ENCODE measurements around the gene TUBB6.

TUBB6 gene

GRCh38 chr18:12314591-12315305 is 6.7 kb downstream of the TUBB6 start:
- no peak for DNase-seq (ENCODE audit: low spot score)
- H3K4me1 Mint-ChIP-seq (ENCODE audit: low read depth): peaks cover 2% of the 10 kb centered on the region
- H3K27ac Mint-ChIP-seq: no peak overlapping the region
- H3K36me3 Mint-ChIP-seq (ENCODE audit: low read depth): peaks cover 27% of the 10 kb centered on the region
- H3K27me3 Mint-ChIP-seq (ENCODE audit: low read depth): peaks cover 3% of the 10 kb centered on the region
- H3K9me3 Mint-ChIP-seq: peaks cover 17% of the 10 kb centered on the region
- no peak overlapping the region for H3K4me3 Mint-ChIP-seq

GRCh38 chr18:12315490-12315889 is 7.4 kb downstream of the TUBB6 start:
- H3K36me3 Mint-ChIP-seq (ENCODE audit: low read depth): peaks cover 25% of the 10 kb centered on the region
- H3K4me1 Mint-ChIP-seq (ENCODE audit: low read depth): no peaks in the 10 kb centered on the region
- peaks cover 2% of the 10 kb centered on the region for H3K27me3 Mint-ChIP-seq (ENCODE audit: low read depth)
- no peak for DNase-seq (ENCODE audit: low spot score)
- no peak overlapping the region for H3K4me3 Mint-ChIP-seq
- H3K9me3 Mint-ChIP-seq: peaks cover 16% of the 10 kb centered on the region
- H3K27ac Mint-ChIP-seq: no peak overlapping the region

DNA sequence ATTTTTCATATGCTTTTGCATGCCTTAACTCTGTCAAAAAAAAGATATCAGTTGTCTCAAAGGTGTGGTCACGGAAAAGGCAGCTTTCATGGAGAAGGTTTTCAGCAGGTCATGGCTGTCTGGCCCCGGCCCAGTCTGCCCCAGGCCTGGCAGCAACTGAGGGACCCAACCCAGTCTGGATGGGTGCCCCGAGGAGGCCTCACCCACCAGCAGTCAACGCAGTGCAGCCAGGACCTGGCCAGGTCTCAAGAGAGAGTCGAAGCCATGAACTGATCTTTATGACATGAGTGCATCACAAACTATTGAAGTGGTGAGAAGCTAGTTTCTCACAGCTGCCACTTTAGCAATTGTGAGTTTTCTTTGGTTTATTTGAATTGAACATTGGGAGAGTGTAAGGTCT is 7.9 kb downstream of the TUBB6 start:
- H3K9me3 Mint-ChIP-seq: peaks cover 14% of the 10 kb centered on the region
- H3K4me3 Mint-ChIP-seq: no peak overlapping the region

DNA sequence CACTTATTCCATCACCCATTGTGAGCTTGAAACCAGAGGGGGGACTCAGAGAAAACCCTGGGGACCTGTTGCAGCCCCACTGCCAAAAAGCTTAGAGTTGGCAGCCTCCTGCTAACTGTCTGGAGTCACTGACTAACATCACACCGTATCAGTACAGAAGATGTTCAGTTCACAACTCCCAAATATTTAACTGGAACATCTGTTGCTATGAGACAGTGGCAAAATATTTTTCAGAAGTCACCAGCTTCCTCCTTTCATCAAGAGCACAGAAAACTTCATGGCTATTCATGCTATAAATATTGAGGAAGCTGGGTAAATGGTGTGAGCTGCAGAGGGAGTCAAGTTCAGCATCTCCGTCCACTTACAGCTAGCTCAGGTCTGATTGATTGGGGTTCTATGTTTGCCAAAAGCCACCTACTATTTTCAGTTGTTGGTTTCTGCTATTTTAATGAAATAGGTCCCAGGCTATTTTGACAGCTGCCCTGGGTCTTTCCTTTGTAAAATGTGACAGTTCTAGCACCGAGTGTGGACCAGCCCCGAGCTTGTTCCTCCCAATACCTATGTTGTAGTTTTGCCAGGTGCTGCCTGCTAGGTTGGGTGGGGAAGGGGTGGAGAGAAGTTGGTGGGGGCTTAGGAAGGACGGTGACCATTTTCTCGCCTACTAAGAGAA is 9.8 kb downstream of the TUBB6 start:
- Mint-ChIP-seq H3K27ac (no peak overlapping the region), H3K9me3 (peaks cover 7% of the 10 kb centered on the region), H3K27me3 (ENCODE audit: low read depth) (no peaks in the 10 kb centered on the region), H3K4me1 (ENCODE audit: low read depth) (no peaks in the 10 kb centered on the region), H3K36me3 (ENCODE audit: low read depth) (peaks cover 17% of the 10 kb centered on the region), H3K4me3 (no peak overlapping the region)
- no peak for DNase-seq (ENCODE audit: low spot score)

More for the DNA sequence above, 7.9 kb downstream of the TUBB6 start:
- H3K4me1 Mint-ChIP-seq (ENCODE audit: low read depth): no peaks in the 10 kb centered on the region
- no peak overlapping the region for H3K27ac Mint-ChIP-seq
- peaks cover 23% of the 10 kb centered on the region for H3K36me3 Mint-ChIP-seq (ENCODE audit: low read depth)
- H3K27me3 Mint-ChIP-seq (ENCODE audit: low read depth): no peaks in the 10 kb centered on the region
- DNase-seq (ENCODE audit: low spot score): no peak

DNA sequence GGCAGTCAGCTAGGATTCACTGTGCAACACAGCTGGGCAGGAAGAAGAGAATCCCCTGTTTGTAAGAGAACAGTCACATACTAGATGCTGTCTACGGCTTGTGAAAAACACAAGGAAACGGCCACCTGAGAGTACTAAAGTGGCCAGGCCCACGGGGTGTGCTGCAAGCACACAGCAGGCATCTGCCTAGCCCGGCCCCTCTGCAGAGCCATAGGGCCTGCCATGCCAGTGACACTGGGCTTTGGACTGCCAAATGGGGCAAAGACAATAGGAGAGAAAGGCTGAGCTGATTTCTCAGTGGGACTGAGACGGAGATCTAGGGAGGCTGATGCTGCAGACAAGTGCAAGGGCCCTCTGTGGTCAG is 10.3 kb downstream of the TUBB6 start:
- Mint-ChIP-seq H3K4me3 (no peak overlapping the region), H3K36me3 (ENCODE audit: low read depth) (peaks cover 15% of the 10 kb centered on the region), H3K27ac (no peak overlapping the region), H3K9me3 (peaks cover 3% of the 10 kb centered on the region), H3K27me3 (ENCODE audit: low read depth) (no peaks in the 10 kb centered on the region), H3K4me1 (ENCODE audit: low read depth) (no peaks in the 10 kb centered on the region)
- DNase-seq (ENCODE audit: low spot score): no peak

DNA sequence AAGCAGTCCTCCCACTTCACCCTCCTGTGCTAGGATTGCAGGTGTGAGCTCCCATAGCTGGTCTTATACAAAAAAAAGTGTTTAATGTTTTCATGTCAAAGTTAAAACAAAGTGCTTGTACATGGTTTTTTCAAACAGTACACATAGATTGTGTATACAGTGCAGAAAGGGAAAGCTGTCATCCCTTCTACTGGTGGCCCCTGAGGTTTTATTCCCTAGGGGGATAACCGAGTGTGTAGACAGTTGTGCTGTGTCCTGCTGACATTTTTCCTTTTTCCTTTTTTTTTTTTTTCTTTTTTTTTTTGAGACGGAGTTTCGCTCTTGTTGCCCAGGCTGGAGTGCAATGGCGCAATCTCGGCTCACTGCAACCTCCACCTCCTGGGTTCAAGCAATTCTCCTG is 10.8 kb downstream of the TUBB6 start:
- no peak overlapping the region for H3K4me3 Mint-ChIP-seq
- no peak overlapping the region for H3K27ac Mint-ChIP-seq
- DNase-seq (ENCODE audit: low spot score): no peak
- no peaks in the 10 kb centered on the region for H3K4me1 Mint-ChIP-seq (ENCODE audit: low read depth)
- no peaks in the 10 kb centered on the region for H3K9me3 Mint-ChIP-seq
- peaks cover 12% of the 10 kb centered on the region for H3K36me3 Mint-ChIP-seq (ENCODE audit: low read depth)
- H3K27me3 Mint-ChIP-seq (ENCODE audit: low read depth): no peaks in the 10 kb centered on the region

DNA sequence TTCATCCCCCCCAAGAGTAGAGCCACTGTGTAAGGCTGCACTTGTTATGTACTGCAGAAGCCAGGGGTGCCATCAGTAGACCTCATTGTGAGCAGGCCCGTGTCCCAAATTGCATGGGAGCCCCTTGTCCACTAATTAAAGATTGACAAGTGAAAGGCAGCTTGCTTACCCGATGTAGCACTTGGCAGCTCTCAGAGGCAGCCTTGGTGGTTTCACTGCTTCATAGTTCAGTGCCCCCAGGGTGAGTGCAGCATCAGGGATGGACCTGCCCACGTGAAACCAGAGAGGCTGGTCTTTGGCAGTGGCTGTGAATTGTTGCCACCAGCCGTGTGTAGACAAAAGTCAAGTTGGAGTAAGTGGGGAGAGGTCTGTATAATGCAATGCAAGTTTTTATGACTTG is 13.3 kb downstream of the TUBB6 start:
- Mint-ChIP-seq H3K36me3 (ENCODE audit: low read depth) (peaks cover 18% of the 10 kb centered on the region), H3K4me1 (ENCODE audit: low read depth) (no peaks in the 10 kb centered on the region), H3K27me3 (ENCODE audit: low read depth) (no peaks in the 10 kb centered on the region), H3K4me3 (no peak overlapping the region), H3K27ac (no peak overlapping the region), H3K9me3 (no peaks in the 10 kb centered on the region)
- DNase-seq (ENCODE audit: low spot score): no peak

- no peaks in the 10 kb centered on the region for H3K27me3 Mint-ChIP-seq (ENCODE audit: low read depth)
- peaks cover 6% of the 10 kb centered on the region for H3K4me1 Mint-ChIP-seq (ENCODE audit: low read depth)
- DNase-seq (ENCODE audit: low spot score): no peak
- H3K27ac Mint-ChIP-seq: no peak overlapping the region
- no peak overlapping the region for H3K4me3 Mint-ChIP-seq
- no peaks in the 10 kb centered on the region for H3K9me3 Mint-ChIP-seq
- peaks cover 31% of the 10 kb centered on the region for H3K36me3 Mint-ChIP-seq (ENCODE audit: low read depth)
These were observed 17.1 kb downstream of the TUBB6 start for GRCh38 chr18:12324991-12325725.

GRCh38 chr18:12325726-12326245 is 17.7 kb downstream of the TUBB6 start:
- H3K36me3 Mint-ChIP-seq (ENCODE audit: low read depth): peaks cover 29% of the 10 kb centered on the region
- DNase-seq (ENCODE audit: low spot score): no peak

GRCh38 chr18:12326711-12327460 is 18.8 kb downstream of the TUBB6 start:
- Mint-ChIP-seq H3K27me3 (ENCODE audit: low read depth) (no peaks in the 10 kb centered on the region), H3K36me3 (ENCODE audit: low read depth) (peaks cover 23% of the 10 kb centered on the region), H3K9me3 (no peaks in the 10 kb centered on the region), H3K4me3 (no peak overlapping the region), H3K4me1 (ENCODE audit: low read depth) (peaks cover 6% of the 10 kb centered on the region), H3K27ac (no peak overlapping the region)
- DNase-seq (ENCODE audit: low spot score): no peak

More at GRCh38 chr18:12325726-12326245, 17.7 kb downstream of the TUBB6 start:
- Mint-ChIP-seq H3K27ac (no peak overlapping the region), H3K27me3 (ENCODE audit: low read depth) (no peaks in the 10 kb centered on the region), H3K4me3 (no peak overlapping the region), H3K4me1 (ENCODE audit: low read depth) (peaks cover 6% of the 10 kb centered on the region), H3K9me3 (no peaks in the 10 kb centered on the region)

DNA sequence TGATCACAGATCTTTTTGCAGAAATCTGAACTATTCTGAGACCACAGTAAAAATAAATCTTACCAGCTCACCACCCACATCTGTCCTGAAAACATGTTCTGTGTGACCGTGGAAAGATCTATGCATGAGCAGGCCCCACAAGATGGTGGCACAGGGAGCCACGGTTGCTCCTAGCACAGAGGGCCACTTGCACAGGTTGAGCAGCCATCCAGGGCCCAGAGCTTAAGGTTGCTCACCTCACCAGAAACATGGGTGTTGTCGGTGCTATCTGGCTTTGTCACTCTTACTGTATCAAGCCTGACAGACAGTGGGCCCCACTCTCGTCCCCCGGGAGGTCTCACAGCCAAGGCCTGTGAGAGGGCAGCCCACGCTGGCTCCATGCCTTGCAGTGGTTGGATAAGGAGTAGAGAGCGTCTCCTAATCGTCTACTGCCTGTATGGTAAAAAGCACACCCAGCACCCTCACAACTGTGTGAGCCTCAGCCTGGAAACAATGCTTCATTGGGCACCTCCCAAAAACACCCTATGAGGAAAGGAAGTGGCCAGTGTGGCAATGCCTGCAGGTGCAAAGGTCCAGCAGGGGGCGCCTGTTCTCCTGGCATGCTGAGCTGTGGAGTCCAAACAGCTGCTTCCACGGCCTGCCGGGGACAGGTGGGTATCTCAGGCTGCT is 19.6 kb downstream of the TUBB6 start:
- H3K4me1 Mint-ChIP-seq (ENCODE audit: low read depth): peaks cover 6% of the 10 kb centered on the region
- DNase-seq (ENCODE audit: low spot score): peak; percentile 71
- H3K27me3 Mint-ChIP-seq (ENCODE audit: low read depth): no peaks in the 10 kb centered on the region
- H3K27ac Mint-ChIP-seq: no peak overlapping the region
- peaks cover 23% of the 10 kb centered on the region for H3K36me3 Mint-ChIP-seq (ENCODE audit: low read depth)
- no peaks in the 10 kb centered on the region for H3K9me3 Mint-ChIP-seq
- no peak overlapping the region for H3K4me3 Mint-ChIP-seq

DNA sequence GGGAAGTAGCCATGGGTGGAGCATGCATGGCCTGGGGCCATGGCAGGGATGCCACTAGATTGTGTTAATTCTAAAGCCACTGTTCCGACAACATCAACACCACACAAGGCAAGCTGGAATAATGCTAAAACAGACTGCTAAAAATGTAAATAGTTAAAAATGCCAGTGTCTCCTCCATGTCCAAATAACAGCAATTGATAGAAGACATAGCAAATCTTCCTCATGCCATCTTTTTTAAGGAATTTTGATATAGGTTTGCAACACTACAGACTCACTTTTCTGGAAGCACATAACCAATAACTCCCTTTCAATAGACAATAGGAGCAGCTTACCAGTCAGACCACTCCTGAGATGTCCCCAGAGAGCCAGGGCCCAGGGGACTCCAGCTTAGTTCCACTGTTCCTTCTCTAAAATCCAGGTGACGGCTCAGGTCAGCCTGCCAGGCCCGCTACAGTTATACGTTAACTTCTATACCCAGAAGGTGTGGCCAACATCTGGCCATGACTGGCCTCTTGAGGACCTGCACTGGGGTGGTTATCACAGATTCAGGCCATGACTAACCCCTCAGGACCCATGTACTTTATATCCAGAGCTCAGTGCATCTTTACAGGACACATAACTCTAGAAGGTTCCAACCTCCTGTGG is 20.3 kb downstream of the TUBB6 start:
- no peak for DNase-seq (ENCODE audit: low spot score)
- peaks cover 22% of the 10 kb centered on the region for H3K36me3 Mint-ChIP-seq (ENCODE audit: low read depth)
- H3K4me1 Mint-ChIP-seq (ENCODE audit: low read depth): peaks cover 6% of the 10 kb centered on the region
- H3K9me3 Mint-ChIP-seq: no peaks in the 10 kb centered on the region
- H3K4me3 Mint-ChIP-seq: no peak overlapping the region
- H3K27ac Mint-ChIP-seq: no peak overlapping the region
- H3K27me3 Mint-ChIP-seq (ENCODE audit: low read depth): no peaks in the 10 kb centered on the region

All from T-helper 2 cell treated with Interferon-gamma antibody and Interleukin-4, amounts not matched to agents 5 μg/mL and 100 μg/mL, for 36 hours (primary cell).